Measurements from ENCODE around the gene DVL2.

DNA sequence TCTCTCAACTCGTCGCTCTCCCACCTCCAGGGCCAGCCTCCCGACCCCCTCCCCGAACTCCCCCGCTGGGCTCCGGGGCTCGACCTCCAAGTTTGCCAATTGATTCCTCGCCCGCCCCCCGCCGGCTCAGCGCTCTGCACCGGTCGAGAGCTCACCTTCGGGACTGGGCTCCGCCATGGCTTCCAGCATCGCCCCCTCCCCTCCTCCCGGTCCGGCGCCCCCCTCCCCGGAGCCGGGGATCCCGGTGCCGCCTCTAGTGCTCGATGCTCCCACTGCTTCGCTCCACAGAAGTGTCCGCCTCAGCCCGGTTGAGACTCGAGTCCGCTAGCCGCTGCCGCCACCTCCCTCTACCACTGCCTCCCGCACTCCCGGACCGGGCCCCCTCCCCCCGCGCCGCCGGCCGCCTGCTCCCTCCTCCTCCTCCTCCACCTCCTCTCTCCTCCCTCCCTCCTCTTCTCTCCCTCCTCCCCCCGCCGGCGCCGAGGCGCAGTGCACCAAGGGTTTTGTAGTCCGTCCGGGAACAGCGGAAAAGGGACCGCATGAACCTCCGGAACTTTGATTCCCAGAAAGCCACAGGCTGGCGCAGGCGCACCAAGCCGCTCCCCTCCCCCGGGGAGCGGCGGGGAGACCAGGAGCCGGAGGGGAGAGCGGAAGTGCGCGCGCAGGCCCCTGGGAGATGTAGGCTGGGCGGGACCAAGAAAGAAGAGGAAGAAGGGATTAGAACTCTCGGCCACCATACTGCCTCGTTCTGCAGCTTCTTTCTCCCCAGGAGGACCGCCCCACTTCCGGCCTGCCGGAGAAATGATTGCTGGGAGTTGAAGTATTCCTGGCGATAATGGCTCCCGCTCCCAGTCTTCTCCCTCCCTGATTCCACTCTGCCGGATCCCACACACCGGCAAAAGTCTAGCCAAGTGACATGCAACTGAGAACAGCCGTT, 5.0 kb upstream of the DVL2 start, which contains the start of gene PHF23:
- TF ChIP-seq, protein P1, sequence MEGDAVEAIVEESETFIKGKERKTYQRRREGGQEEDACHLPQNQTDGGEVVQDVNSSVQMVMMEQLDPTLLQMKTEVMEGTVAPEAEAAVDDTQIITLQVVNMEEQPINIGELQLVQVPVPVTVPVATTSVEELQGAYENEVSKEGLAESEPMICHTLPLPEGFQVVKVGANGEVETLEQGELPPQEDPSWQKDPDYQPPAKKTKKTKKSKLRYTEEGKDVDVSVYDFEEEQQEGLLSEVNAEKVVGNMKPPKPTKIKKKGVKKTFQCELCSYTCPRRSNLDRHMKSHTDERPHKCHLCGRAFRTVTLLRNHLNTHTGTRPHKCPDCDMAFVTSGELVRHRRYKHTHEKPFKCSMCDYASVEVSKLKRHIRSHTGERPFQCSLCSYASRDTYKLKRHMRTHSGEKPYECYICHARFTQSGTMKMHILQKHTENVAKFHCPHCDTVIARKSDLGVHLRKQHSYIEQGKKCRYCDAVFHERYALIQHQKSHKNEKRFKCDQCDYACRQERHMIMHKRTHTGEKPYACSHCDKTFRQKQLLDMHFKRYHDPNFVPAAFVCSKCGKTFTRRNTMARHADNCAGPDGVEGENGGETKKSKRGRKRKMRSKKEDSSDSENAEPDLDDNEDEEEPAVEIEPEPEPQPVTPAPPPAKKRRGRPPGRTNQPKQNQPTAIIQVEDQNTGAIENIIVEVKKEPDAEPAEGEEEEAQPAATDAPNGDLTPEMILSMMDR (IDR thresholded peaks at IDR 0.05), result peak in 2 of 7 experiments; percentile 40 to 52
- TF ChIP-seq POLR2A (IDR thresholded peaks at IDR 0.05) (no peak), EP300 (IDR thresholded peaks at IDR 0.05) (no peak), POLR2AphosphoS5 (IDR thresholded peaks at IDR 0.05) (peak; percentile 61 to 96 (median 81))

Data from stomach (tissue), 4 donors.